NCI-H2029 (cell line): ENCODE measurements around the gene NSMF.
"Not testable (repeated sequence)": the region's sequence is repeated elsewhere in the genome, so short reads cannot be mapped to it uniquely, and the experiment has no call there.

Source experiments
- DNase-seq: peaks from one replicate; lab custom pipeline; 2025; lab: John Stamatoyannopoulos, UW

Gene NSMF

DNA sequence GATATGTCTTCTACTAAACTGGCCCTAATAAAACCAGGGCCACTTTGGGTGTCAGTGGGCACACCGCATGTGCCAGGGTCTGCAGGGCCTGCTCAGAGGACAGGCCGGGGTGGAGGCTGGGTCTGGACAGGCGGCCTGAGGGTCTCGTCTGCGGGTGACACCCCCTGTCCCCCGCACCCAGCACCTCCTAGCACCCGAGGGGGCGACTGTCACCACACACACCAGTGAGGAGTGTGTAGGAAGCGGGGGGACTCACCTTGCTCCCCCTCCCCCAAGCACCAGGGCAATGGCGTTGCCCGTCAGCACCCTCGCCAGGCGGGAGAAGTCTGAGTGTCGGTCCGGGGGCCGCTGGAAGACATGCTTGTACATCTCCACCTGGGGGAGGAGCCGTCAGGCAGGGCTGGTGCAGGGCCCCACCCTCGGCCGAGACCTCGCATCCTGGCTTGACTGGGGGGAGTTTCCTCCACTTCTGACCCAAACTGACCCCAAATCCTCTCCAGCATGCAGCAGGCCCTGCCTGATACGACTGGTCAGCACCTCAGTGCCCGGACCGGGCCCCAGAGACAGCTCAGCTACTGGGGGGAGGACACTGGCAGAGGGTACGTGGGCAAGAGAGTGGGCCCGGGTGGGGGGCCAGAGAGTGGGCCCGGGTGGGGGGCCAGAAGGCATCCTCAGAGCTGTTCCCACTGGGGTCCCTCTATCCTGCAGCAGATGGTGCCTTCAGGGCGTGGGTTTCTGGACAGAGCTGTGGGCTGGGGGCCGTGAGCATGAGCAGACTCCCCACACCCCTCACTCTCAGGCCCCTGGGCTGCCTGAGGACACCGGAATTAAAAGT lies 18.9 kb upstream of the NSMF start:
- no peak for DNase-seq

DNA sequence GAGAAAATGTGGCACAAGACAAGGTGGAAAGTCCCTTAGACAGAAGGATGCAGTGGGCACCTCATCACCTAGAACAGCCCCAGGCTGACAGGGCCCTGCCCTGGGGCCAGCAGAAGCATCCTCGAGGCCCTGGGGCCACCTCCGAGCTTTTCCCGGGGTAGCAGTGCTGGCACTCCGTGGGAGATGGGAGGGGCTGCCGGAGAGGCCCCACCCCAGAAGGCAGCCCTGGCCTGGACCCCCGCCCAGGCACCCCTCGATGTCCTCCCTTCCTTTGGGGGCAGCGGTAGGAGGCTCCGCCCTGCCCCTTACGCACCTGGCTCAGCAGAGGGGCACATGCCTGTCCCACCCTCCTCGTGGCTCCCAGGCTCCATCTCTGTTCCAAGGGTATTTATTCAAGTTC lies 17.7 kb upstream of the NSMF start:
- DNase-seq: no peak

DNA sequence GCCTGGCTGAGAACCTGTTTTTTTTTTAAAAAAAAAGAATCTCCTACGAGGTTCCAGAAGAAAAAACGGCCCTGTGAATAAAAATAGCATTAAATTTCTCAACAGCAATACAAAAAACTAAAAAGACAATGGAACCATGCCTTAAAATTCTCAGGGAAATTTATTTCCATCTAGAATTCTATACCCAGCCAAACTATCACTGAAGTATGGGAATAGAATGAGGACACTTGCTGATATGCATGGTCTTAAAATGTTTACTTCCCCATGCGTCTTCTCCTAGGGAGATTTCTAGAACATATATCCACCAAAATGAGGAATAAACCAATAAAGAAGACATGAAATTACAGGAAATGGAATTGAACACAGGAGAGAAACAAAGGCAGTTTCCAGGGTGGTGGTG lies 16.5 kb upstream of the NSMF start:
- no peak for DNase-seq

DNA sequence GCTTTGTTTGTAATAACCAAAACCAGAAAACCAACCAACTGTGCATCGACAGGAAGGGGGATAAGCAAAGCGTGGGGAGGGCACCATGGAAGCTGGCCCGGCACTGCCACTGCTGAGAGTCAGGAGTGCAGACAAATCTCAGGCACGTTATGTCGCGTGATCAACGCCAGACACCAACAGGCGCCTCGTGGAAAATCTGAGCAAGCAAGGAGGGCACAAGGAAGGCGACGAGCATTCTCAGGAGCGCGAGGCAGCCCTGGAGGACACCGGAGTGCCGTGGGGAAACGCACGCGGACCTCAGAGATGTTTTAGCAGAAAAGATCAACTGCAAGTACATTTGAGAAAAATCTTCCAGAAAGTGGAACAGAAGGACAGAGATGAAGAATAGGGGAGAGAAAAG lies 15.1 kb upstream of the NSMF start:
- no peak for DNase-seq

DNA sequence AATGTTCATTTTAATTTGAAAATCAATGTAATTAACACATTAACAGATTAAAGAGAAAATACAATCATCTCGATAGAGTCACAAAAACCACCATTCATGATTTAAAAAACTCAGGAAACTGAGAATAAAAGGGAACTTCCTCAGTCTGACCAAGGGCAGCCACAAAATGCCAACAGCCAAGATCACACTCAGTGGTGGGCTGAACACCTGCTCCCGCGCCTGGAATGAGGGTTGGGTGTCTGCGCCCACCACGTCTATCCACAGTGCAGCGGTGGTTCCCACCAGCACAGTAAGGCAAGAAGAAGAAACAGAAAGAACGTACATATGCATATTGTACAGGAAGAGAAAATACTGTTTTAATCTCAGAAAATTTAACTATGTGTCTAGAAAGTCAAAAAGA lies 11.7 kb upstream of the NSMF start:
- no peak for DNase-seq

DNA sequence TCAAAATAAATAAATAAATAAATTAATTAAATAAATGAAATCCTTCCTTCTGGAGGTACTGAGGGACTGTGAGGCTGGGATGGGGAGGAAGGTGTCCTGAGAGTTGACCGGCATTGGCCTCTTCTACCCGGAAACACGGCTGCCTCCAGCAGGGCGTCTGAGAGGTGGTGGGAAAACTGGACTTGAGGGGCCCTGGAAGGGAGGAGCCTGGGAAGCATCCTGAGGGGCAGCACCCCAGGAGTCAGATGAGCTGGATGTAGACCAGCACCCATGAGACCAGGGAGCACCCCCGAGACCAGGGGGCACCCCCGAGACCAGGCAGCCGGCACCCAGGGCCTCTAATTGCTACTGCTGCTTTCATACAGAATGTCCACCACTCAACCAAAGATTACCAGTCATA lies 8.8 kb upstream of the NSMF start:
- no peak for DNase-seq

DNA sequence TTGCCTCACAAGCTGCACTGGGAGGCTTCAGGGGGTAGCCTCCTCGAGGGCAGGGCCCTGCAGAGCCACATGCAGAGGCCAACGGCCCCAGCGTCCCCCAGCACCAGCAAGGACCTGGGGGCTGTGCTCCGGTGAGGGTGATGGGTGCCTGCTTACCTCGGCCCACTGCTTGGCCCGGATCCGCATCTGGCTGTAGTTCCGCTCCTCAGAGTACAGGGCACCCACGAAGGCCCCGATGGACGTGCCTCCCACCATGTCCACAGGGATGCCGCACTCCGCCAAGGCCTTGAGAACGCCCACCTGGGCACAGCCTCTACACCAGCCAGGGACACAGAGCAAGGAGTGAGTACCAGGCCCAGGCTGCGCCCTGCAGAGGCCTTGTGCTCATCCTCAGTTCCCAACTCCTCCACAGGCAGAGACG lies 8.0 kb upstream of the NSMF start:
- no peak for DNase-seq

DNA sequence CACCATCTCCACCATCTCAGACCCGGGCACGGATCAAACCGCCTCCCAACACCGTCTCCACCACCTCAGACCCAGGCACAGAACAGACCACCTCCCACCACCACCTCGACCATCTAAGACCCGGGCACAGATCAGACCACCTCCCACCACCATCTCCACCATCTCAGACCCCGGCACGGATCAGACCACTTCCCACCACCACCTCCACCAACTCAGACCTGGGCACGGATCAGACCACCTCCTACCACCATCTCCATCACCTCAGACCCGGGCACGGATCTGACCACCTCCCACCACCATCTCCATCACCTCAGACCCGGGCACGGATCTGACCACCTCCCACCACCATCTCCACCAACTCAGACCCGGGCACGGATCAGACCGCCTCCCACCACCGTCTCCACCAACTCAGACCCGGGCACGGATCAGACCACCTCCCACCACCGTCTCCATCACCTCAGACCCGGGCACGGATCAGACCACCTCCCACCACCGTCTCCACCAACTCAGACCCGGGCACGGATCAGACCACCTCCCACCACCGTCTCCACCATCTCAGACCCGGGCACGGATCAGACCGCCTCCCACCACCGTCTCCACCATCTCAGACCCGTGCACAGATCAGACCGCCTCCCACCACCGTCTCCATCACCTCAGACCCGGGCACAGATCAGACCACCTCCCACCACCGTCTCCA lies 7.4 kb upstream of the NSMF start:
- DNase-seq: not testable (repeated sequence)

DNA sequence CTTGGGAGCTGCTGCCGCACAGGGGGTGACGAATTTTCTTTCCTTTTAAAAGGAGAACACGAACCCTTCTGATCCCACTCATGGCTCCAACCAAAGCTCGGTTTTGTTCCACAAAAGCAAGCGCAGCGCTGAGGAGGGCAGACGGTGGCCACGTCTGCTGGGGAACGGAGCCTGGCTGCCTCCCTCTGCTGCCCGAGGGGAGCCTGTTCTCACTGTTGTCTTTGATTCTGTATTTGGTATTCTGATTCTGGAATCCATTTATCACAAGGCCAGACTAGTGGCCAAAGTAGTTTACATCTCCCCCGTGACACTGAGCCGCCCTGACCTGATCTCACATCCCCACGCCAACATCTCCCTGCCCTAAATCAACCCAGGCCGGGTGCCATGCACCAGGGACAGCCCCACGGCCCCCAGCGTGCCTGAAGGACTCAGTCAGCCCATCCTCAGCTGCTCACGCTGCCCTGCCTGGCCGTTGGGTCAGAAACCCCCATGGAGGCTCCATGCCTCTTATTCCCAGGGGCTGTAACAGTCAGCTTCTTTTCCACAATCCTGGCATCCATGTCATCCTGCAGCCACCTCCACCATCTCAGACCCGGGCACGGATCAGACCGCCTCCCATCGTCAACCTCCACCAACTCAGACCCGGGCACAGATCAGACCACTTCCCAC lies 6.7 kb upstream of the NSMF start:
- no peak for DNase-seq

DNA sequence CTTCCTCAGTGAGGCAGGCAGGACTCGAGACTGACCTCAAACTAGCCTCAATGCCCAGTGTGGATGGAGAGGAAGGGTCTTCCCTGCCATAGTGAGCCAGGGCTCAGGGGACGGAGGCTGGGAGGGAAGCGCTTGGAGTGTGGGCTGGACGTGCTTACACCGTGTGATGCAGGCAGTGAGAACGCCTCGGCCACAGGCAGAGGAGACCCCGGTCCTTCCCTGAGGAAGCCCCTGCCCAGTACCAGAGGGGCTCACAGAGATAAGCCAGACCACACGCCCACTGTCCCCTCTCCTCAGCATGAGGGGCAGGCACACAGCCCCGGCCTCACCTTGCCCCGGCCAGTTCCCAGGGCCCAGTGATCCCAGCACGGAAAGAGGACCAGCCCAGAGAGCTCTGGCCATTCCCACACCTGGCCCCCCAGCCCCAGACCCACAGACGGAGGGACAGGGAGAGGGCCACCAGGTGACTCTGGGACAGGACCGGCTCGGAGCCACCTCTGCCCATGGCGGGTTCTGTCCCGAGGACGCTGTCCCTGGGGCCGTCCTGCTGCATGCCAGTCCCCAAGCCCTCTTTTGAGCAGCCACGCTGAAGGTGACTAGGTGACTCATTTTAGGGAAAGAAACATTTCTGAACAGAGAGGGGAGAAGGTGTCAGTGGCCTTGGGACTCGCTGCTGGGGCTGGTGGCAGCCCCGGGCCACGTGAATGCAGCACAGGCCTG lies 6.0 kb upstream of the NSMF start:
- DNase-seq: no peak

DNA sequence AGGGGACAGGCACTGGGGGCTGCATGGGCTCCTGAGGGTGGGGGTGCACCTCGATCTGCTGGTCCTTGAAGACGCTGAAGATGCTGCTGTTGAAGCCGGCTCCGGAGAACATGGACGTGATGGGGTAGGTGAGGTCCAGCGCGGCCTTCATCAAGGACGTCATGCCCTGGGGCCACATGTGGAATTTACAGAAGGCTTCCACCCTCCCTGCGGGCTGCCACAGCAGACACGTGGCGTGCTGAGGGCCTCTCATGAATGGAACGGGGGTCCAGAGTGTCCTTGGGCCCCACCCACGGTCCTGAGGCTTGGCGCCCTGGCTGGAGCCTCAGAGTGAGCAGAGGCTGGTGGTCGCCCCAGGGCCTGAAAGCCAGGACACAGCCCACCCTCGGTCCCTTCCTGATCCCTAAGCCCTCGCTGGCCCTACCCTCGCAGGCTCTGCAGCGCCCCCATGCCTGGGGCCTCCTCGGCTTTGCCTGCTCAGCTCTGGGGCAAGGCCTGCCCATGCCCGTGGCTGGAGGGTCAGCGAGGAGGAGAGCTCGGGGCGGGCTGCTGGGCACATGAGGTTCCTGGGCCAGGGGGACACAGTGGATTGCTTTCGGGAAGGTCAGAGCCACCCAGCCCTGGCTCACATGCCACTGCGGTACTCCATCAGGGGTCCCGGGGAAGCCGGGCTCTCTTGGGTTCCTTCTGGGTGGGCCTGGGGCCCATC lies 5.3 kb upstream of the NSMF start:
- no peak for DNase-seq

DNA sequence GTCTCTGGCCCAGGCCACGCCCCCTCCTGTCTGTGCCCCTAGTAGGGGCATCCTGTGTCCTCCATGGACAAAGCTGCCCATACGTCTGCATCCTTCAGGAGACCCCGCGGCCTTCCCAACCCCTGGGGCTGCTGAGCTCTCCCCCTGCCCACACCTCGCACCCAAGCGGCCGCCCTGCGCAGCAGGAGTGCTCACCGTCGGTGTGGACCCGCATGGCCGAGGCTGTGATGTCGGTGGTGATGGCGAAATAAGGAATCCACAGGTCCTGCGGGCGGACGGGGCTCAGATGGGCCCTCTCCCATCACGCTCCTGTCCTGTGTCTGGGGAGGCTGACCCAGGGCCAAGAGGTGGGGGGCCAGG lies 4.8 kb upstream of the NSMF start:
- no peak for DNase-seq

DNA sequence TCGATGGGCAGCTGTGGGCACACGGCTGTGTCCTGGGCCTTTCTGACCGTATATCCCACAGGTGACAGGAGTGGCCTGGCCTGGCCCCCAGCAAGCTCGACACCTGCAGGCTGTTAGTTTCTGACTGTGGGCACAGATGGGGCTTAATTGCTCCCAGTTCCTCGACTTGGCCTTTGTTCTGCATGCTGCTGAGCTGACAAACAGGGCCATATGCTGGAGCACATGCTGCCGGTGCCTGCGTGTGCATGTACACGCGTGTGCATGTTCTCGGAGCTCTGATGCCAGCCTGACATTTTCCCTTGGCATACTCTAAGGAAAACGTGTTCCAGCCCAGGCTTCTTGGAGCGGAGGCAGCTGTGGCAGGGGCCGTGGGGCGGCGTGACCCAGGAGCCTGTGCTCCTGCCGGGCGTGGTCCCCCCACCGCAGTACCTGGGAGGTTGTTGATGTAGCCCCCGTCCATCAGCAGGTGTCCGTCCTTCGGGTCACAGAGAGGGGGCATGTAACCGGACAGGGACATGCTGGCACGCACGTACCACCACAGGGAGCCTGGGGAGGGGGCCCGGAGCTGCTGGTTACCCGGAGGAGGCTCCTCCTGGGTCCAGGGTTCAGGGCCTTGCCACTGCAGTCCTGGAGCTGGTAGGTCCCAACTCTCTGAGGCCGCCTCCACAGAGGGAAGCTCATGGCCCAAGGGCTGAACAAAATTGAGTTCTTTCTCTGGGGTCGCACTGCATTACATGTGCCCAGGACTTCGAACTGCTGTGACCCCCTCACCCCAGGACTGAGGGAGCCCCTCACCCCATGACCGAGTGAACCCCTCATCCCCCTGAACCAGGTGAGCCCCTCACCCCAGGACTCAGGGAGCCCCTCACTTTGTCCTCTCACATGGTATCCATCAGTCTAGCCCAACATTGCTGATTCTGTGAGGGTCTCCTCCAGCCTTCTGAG lies 4.1 kb upstream of the NSMF start:
- DNase-seq: no peak

DNA sequence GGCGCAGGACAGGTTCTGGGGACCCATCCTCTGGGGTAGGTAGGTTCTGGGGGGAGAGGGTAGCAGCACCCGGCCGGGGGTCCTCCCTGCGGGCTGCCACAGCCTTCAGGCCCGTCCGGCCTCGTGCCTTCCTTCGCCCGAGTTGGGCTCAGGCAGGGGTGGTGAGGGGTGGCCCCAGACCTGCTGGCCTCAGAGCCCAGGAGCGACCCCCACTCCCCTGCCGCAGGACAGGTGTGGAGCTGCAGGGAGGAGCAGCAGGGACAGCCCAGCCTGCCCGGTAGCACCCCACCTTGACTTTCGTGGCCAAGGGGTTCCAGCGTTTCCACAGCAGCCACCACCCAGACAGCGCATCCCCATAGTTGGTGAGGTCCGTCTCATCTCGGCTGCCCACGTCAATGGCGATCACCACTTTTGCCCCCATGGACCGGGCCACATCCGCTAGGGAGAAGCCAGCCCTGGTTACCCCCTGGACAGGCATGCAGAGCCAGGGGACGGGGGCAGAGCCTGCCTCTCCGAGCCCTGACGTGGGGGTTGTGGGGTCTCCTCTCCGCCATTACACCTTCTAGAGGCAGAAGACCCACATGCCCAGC lies 3.4 kb upstream of the NSMF start:
- DNase-seq: no peak

DNA sequence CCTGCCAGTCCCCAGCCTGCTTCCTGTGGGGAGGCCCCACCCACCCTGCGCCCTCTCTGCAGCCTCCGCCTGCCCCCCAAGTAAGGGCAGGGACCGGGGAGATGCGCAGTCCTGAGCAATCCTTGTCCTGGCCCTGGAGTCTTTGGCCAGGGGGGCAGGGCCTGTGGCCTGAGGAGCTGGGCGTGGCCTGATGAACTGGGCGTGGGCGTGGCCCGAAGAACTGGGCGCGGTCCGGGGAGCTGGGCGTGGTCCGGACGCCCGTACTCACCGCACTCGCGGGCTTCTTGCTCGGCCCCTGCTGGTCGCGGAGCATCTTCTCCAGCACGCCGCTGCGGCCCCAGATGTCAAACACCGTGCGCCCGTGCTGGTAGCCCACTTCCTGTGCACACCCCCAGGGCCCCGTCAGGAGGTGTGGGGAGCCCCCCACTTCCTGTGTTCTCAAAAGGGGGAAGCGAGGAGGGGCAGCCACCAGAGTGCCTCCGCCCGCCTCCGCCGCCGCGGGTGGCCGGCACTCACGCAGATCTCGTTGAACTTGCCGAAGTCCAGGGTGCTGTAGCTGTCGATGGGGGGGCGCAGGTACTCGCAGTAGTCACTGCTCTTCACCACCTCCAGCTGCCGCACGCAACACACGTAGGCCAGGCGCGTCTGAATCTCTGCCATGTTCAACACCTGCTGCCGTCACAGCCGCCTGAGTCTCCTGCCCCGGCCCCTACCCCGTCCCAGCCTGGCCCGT lies 2.7 kb upstream of the NSMF start:
- no peak for DNase-seq

DNA sequence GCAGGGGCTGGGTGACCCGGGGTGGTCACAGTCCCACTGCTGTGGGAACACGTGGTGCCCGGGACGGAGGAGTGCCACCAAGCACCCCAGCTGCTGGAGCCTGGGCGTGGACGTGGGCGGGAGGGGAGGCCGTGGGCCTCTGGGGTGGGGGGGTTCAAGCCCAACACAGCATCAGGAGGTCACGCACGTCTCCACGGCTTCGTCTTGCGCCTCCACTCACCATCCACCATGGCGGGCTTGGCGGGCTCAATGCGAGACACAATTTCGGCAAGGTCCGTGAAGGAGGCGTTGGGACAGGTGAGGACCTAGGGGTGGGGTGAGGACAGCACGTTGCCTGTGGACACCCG lies 2.2 kb upstream of the NSMF start:
- DNase-seq: no peak

DNA sequence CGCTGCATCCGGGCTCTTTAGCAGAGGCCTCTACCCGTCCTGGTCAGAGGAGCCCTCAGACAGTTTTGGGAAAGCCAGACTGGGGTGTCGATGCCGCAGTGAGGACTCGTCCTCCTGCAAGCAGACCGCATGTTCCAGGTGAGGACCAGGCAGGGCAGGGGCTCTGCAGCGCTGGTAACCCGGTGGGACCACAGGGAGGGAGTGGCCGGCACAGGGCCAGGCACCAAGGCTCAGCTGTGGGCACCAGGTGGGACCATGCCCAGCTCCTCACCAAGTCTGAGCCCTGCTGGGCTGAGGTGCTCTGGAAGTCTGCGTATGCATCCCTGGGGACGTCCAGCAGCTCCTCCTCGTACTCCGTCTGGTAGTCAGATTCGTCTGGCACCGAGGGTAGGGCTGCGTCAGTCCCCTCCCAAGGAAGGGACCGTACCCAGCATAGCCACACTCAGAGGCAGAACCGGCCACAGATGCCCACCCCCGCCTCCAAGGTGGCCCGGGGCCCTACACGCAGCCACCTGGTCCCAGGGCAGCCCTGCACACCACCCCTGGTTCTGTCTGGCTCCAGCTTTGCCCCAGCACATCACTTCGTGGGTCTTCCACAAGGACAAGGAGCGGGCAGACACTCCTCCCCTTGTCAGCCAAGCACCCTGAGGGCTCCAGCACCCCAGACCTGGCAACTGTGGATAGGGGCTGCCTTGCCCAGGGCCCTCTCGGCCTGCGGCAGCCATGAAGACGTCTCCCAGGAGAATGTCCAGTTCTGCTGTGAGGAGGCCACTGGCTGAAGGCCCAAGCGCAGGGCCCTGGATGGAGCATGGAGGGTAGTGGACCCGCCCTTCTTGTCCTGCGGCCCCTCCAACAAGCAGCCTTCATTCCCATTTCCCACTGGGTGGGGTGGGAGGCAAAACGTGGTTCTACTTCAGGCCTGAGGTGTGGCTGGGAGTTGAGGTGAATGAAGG lies 1.5 kb upstream of the NSMF start:
- no peak for DNase-seq

DNA sequence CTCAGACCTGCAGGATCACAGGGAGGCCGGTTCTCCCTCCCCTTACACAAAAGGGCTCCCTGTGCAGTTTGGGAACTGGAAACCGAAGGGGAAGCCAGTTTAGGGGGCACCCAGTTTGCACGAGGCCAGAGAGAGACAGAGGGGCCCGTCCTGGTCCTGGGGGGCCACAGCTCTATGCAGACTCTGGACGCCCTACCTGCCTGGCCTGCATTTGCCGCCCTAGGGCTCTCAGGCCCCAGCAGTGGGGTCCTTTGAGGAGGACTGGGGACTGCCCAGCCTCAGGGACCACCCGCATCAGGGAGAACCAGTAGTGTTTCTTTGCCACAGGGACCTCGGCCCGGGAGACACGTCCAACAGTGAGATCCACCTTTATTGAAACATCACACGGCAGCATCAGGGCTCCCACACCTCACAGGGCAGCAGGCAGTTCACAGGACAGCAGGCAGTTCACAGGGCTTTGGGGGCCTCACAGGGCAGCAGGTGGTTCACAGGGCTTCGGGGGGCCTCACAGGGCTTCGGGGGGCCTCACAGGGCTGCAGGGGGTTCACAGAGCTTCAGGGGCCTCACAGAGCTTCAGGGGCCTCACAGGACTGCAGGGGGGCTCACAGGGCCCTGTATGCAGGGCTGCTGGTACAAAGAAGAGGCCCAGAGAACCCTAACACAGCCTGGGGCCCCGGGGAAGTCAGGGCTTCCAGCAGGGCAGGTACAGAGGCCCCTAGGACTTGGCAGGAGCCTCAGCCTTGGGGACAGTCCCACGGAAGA lies 648 bp upstream of the NSMF start:
- no peak for DNase-seq
